ENCODE results near the gene C5AR2.
"Not testable (repeated sequence)": the region's sequence is repeated elsewhere in the genome, so short reads cannot be mapped to it uniquely, and the experiment has no call there.

C5AR2 gene

DNA sequence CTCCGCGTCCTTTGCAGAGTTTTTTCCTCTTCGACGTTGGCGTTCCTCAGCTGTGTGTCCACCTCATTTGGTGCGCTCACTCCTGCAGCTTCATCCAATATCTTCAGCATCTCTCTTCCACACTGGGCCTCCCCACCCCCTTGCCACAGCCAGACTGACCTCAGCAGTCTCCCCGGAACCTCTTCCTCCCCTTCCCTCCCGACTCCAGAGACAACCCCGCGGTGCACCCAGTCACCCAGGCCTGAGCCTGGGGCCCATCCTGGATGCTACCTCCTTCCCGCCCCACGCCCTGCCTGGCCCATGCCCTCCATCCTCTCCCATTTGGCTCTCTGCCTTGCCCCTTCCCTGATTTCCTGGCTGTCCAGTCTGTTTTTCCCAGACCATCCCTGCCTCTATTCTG lies 8.1 kb upstream of the C5AR2 start:
- Histone ChIP-seq H3K27me3 (ENCODE audit: low read depth, low read length) (0 out of 2 replicates have a peak, but pooled peaks cover 4% of the 10 kb centered on the region), H3K36me3 (replicated peaks; ENCODE audit: low read depth, low read length) (no peaks in the 10 kb centered on the region), H3K4me3 (ENCODE audit: low read length) (no peak overlapping the region), H2AFZ (ENCODE audit: low read depth, low read length) (no peak overlapping the region), H3K4me2 (ENCODE audit: low read length) (no peak overlapping the region), H3K4me1 (ENCODE audit: low read length) (peaks cover 8% of the 10 kb centered on the region; the same call in 1 of the 2 replicates), H3K79me2 (ENCODE audit: low read length) (no peaks in the 10 kb centered on the region), H3K27ac (ENCODE audit: low read length) (no peak overlapping the region), H3K9ac (ENCODE audit: low read length) (no peak overlapping the region), H4K20me1 (ENCODE audit: insufficient read depth, low read length) (no peaks in the 10 kb centered on the region), H3K9me3 (ENCODE audit: insufficient read depth, low read length) (no peaks in the 10 kb centered on the region)
- no peak for TF ChIP-seq EZH2phosphoT487 (IDR thresholded peaks at IDR 0.05; ENCODE audit: low read depth)
- TF ChIP-seq, protein P1, sequence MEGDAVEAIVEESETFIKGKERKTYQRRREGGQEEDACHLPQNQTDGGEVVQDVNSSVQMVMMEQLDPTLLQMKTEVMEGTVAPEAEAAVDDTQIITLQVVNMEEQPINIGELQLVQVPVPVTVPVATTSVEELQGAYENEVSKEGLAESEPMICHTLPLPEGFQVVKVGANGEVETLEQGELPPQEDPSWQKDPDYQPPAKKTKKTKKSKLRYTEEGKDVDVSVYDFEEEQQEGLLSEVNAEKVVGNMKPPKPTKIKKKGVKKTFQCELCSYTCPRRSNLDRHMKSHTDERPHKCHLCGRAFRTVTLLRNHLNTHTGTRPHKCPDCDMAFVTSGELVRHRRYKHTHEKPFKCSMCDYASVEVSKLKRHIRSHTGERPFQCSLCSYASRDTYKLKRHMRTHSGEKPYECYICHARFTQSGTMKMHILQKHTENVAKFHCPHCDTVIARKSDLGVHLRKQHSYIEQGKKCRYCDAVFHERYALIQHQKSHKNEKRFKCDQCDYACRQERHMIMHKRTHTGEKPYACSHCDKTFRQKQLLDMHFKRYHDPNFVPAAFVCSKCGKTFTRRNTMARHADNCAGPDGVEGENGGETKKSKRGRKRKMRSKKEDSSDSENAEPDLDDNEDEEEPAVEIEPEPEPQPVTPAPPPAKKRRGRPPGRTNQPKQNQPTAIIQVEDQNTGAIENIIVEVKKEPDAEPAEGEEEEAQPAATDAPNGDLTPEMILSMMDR (IDR thresholded peaks at IDR 0.05; ENCODE audit: low read depth, low read length) = no peak

GRCh38 chr19:47324502-47324901 lies 7.5 kb upstream of the C5AR2 start:
- Histone ChIP-seq H2AFZ (ENCODE audit: low read depth, low read length) (no peak overlapping the region), H3K27ac (ENCODE audit: low read length) (no peak overlapping the region), H3K4me1 (ENCODE audit: low read length) (peaks cover 8% of the 10 kb centered on the region; the same call in 1 of the 2 replicates)

GRCh38 chr19:47330466-47330869 lies 1.5 kb upstream of the C5AR2 start:
- Histone ChIP-seq H3K4me3 (ENCODE audit: low read length) (no peak overlapping the region), H3K27me3 (ENCODE audit: low read depth, low read length) (0 out of 2 replicates have a peak, but pooled peaks cover 4% of the 10 kb centered on the region), H4K20me1 (ENCODE audit: insufficient read depth, low read length) (no peaks in the 10 kb centered on the region), H3K27ac (ENCODE audit: low read length) (no peak overlapping the region), H3K4me2 (ENCODE audit: low read length) (no peak overlapping the region), H3K79me2 (ENCODE audit: low read length) (no peaks in the 10 kb centered on the region), H3K4me1 (ENCODE audit: low read length) (no peaks in the 10 kb centered on the region), H3K9ac (ENCODE audit: low read length) (no peak overlapping the region), H2AFZ (ENCODE audit: low read depth, low read length) (no peak overlapping the region), H3K36me3 (replicated peaks; ENCODE audit: low read depth, low read length) (no peaks in the 10 kb centered on the region), H3K9me3 (ENCODE audit: insufficient read depth, low read length) (no peaks in the 10 kb centered on the region)
- TF ChIP-seq EZH2phosphoT487 (IDR thresholded peaks at IDR 0.05; ENCODE audit: low read depth) = no peak
- TF ChIP-seq, protein P1 (IDR thresholded peaks at IDR 0.05; ENCODE audit: low read depth, low read length) = no peak

More at GRCh38 chr19:47324502-47324901, 7.5 kb upstream of the C5AR2 start:
- Histone ChIP-seq H3K36me3 (replicated peaks; ENCODE audit: low read depth, low read length) (no peaks in the 10 kb centered on the region), H3K79me2 (ENCODE audit: low read length) (no peaks in the 10 kb centered on the region), H3K27me3 (ENCODE audit: low read depth, low read length) (0 out of 2 replicates have a peak, but pooled peaks cover 4% of the 10 kb centered on the region), H3K4me2 (ENCODE audit: low read length) (no peak overlapping the region), H3K9me3 (ENCODE audit: insufficient read depth, low read length) (no peaks in the 10 kb centered on the region), H3K9ac (ENCODE audit: low read length) (no peak overlapping the region), H4K20me1 (ENCODE audit: insufficient read depth, low read length) (no peaks in the 10 kb centered on the region), H3K4me3 (ENCODE audit: low read length) (no peak overlapping the region)
- TF ChIP-seq, protein P1 (IDR thresholded peaks at IDR 0.05; ENCODE audit: low read depth, low read length) = no peak
- no peak for TF ChIP-seq EZH2phosphoT487 (IDR thresholded peaks at IDR 0.05; ENCODE audit: low read depth)

GRCh38 chr19:47331490-47331889 lies 485 bp upstream of the C5AR2 start:
- no peaks in the 10 kb centered on the region for H3K9me3 ChIP-seq (ENCODE audit: insufficient read depth, low read length)

GRCh38 chr19:47336765-47337718 lies 5.1 kb downstream of the C5AR2 start:
- not testable (repeated sequence) for H4K20me1 ChIP-seq (ENCODE audit: insufficient read depth, low read length); H3K36me3 ChIP-seq (replicated peaks; ENCODE audit: low read depth, low read length); H3K9ac ChIP-seq (ENCODE audit: low read length); H3K4me3 ChIP-seq (ENCODE audit: low read length); H3K4me1 ChIP-seq (ENCODE audit: low read length); H3K9me3 ChIP-seq (ENCODE audit: insufficient read depth, low read length); H3K79me2 ChIP-seq (ENCODE audit: low read length); H3K4me2 ChIP-seq (ENCODE audit: low read length); H2AFZ ChIP-seq (ENCODE audit: low read depth, low read length); H3K27ac ChIP-seq (ENCODE audit: low read length); H3K27me3 ChIP-seq (ENCODE audit: low read depth, low read length)

More at GRCh38 chr19:47331490-47331889, 485 bp upstream of the C5AR2 start:
- Histone ChIP-seq H2AFZ (ENCODE audit: low read depth, low read length) (no peak overlapping the region), H4K20me1 (ENCODE audit: insufficient read depth, low read length) (no peaks in the 10 kb centered on the region), H3K4me1 (ENCODE audit: low read length) (no peaks in the 10 kb centered on the region), H3K4me3 (ENCODE audit: low read length) (no peak overlapping the region), H3K27ac (ENCODE audit: low read length) (no peak overlapping the region), H3K27me3 (ENCODE audit: low read depth, low read length) (no peaks in the 10 kb centered on the region), H3K36me3 (replicated peaks; ENCODE audit: low read depth, low read length) (no peaks in the 10 kb centered on the region), H3K9ac (ENCODE audit: low read length) (no peak overlapping the region), H3K79me2 (ENCODE audit: low read length) (no peaks in the 10 kb centered on the region), H3K4me2 (ENCODE audit: low read length) (no peak overlapping the region)
- no peak for TF ChIP-seq EZH2phosphoT487 (IDR thresholded peaks at IDR 0.05; ENCODE audit: low read depth)
- TF ChIP-seq, protein P1 (IDR thresholded peaks at IDR 0.05; ENCODE audit: low read depth, low read length) = no peak
